Duodenal mucosa (tissue), 2 donors: ENCODE data around the gene RHPN2.
"Not testable (repeated sequence)": the region's sequence is repeated elsewhere in the genome, so short reads cannot be mapped to it uniquely, and the experiment has no call there.

Experiments
- H3K27ac ChIP-seq: one replicate; pipeline ENCODE4 v1.7.0; 2013; ENCODE audit warnings: low read depth, low read length
- H3K27me3 ChIP-seq, 2 donors: one replicate each; pipeline ENCODE4 v1.7.0; 2013; ENCODE audit warnings: low read length in 2 of 2, control low read depth in 1 of 2; ENCODE audit not compliant: insufficient read depth in 2 of 2, control insufficient read depth in 1 of 2
- H3K36me3 ChIP-seq, 2 donors: one replicate each; pipeline ENCODE4 v1.7.0; 2013; ENCODE audit warnings: low read length in 2 of 2, control low read depth in 1 of 2; ENCODE audit not compliant: insufficient read depth in 2 of 2, control insufficient read depth in 1 of 2
- H3K4me1 ChIP-seq, 2 donors: one replicate each; pipeline ENCODE4 v1.7.0; 2013; ENCODE audit warnings: low read length in 2 of 2, control low read depth in 1 of 2; ENCODE audit not compliant: insufficient read depth in 2 of 2, control insufficient read depth in 1 of 2
- H3K4me3 ChIP-seq, 2 donors: one replicate each; pipeline ENCODE4 v1.7.0; 2013; ENCODE audit warnings: low read length in 2 of 2, low read depth in 1 of 2
- H3K9ac ChIP-seq, 2 donors: one replicate each; pipeline ENCODE4 v1.7.0; 2013; ENCODE audit warnings: low read length in 2 of 2, low read depth in 1 of 2
- H3K9me3 ChIP-seq, 2 donors: one replicate each; pipeline ENCODE4 v1.7.0; 2013; ENCODE audit warnings: low read length in 2 of 2, control low read depth in 1 of 2; ENCODE audit not compliant: control insufficient read depth in 1 of 2

Gene RHPN2

GRCh38 chr19:33035461-33035860 lies 29.2 kb downstream of the RHPN2 start:
- no peaks in the 10 kb centered on the region for H3K9me3 ChIP-seq
- peaks cover 20 to 23% of the 10 kb centered on the region in 2 donors for H3K4me1 ChIP-seq
- no peak overlapping the region for H3K27ac ChIP-seq
- H3K4me3 ChIP-seq: no peak overlapping the region
- no peaks in the 10 kb centered on the region for H3K27me3 ChIP-seq
- no peaks in the 10 kb centered on the region for H3K36me3 ChIP-seq
- H3K9ac ChIP-seq: no peak overlapping the region

- Histone ChIP-seq H3K4me1 (peaks cover 8% of the 10 kb centered on the region in 2 donors), H3K9me3 (peaks cover 0 to 5% of the 10 kb centered on the region in 2 donors), H3K9ac (peak overlapping the region; percentile 43 to 44), H3K4me3 (no peak overlapping the region), H3K27me3 (no peaks in the 10 kb centered on the region), H3K27ac (peak overlapping the region; percentile 58), H3K36me3 (peaks cover 0 to 5% of the 10 kb centered on the region in 2 donors)
Measured at GRCh38 chr19:33032218-33032781, 32.4 kb downstream of the RHPN2 start.

- peaks cover 0 to 10% of the 10 kb centered on the region in 2 donors for H3K36me3 ChIP-seq
- no peak overlapping the region for H3K27ac ChIP-seq
Measured at GRCh38 chr19:33029746-33030303, 34.9 kb downstream of the RHPN2 start.

GRCh38 chr19:33026602-33027001 lies 38.1 kb downstream of the RHPN2 start:
- H3K9me3 ChIP-seq, H3K27ac ChIP-seq: not testable (repeated sequence)

More at GRCh38 chr19:33029746-33030303, 34.9 kb downstream of the RHPN2 start:
- peaks cover 0 to 5% of the 10 kb centered on the region in 2 donors for H3K9me3 ChIP-seq
- no peak overlapping the region for H3K9ac ChIP-seq
- H3K4me1 ChIP-seq: peaks cover 8% of the 10 kb centered on the region in 2 donors
- no peak overlapping the region for H3K4me3 ChIP-seq
- H3K27me3 ChIP-seq: no peaks in the 10 kb centered on the region

GRCh38 chr19:33025468-33026238 lies 39.0 kb downstream of the RHPN2 start:
- peaks cover 0 to 31% of the 10 kb centered on the region in 2 donors for H3K36me3 ChIP-seq
- H3K27me3 ChIP-seq, H3K9me3 ChIP-seq, H3K4me3 ChIP-seq, H3K27ac ChIP-seq, H3K4me1 ChIP-seq, H3K9ac ChIP-seq: not testable (repeated sequence)

More at GRCh38 chr19:33026602-33027001, 38.1 kb downstream of the RHPN2 start:
- not testable (repeated sequence) for H3K4me3 ChIP-seq, H3K4me1 ChIP-seq, H3K27me3 ChIP-seq, H3K9ac ChIP-seq
- H3K36me3 ChIP-seq: peaks cover 0 to 25% of the 10 kb centered on the region in 2 donors

GRCh38 chr19:33024398-33024797 lies 40.3 kb downstream of the RHPN2 start:
- Histone ChIP-seq H3K27me3 (no peaks in the 10 kb centered on the region), H3K9me3 (no peaks in the 10 kb centered on the region)

GRCh38 chr19:33022472-33023116 lies 42.1 kb downstream of the RHPN2 start:
- peaks cover 0 to 35% of the 10 kb centered on the region in 2 donors for H3K36me3 ChIP-seq
- no peak overlapping the region for H3K4me3 ChIP-seq
- no peaks in the 10 kb centered on the region for H3K4me1 ChIP-seq
- H3K9ac ChIP-seq: no peak overlapping the region
- H3K27ac ChIP-seq: no peak overlapping the region
- no peaks in the 10 kb centered on the region for H3K9me3 ChIP-seq
- no peaks in the 10 kb centered on the region for H3K27me3 ChIP-seq

More at GRCh38 chr19:33024398-33024797, 40.3 kb downstream of the RHPN2 start:
- H3K36me3 ChIP-seq: peaks cover 0 to 35% of the 10 kb centered on the region in 2 donors
- no peak overlapping the region for H3K9ac ChIP-seq
- no peaks in the 10 kb centered on the region for H3K4me1 ChIP-seq
- no peak overlapping the region for H3K4me3 ChIP-seq
- H3K27ac ChIP-seq: no peak overlapping the region

GRCh38 chr19:33010891-33011290 lies 53.8 kb downstream of the RHPN2 start:
- not testable (repeated sequence) for H3K4me3 ChIP-seq, H3K9me3 ChIP-seq, H3K27me3 ChIP-seq, H3K9ac ChIP-seq, H3K4me1 ChIP-seq, H3K27ac ChIP-seq
- H3K36me3 ChIP-seq: peaks cover 5 to 32% of the 10 kb centered on the region in 2 donors

- H3K36me3 ChIP-seq: peaks cover 5 to 32% of the 10 kb centered on the region in 2 donors
- no peaks in the 10 kb centered on the region for H3K4me1 ChIP-seq
- no peak overlapping the region for H3K27ac ChIP-seq
- H3K4me3 ChIP-seq: no peak overlapping the region
- no peaks in the 10 kb centered on the region for H3K27me3 ChIP-seq
- no peak overlapping the region for H3K9ac ChIP-seq
- no peaks in the 10 kb centered on the region for H3K9me3 ChIP-seq
Measured at GRCh38 chr19:33008738-33009137, 56.0 kb downstream of the RHPN2 start.

GRCh38 chr19:33005440-33005839 lies 59.2 kb downstream of the RHPN2 start:
- Histone ChIP-seq H3K27ac (no peak overlapping the region), H3K4me3 (no peak overlapping the region), H3K36me3 (peaks cover 5 to 31% of the 10 kb centered on the region in 2 donors), H3K27me3 (no peaks in the 10 kb centered on the region), H3K4me1 (no peaks in the 10 kb centered on the region), H3K9ac (no peak overlapping the region), H3K9me3 (no peaks in the 10 kb centered on the region)
